ENCODE results near the gene NPFFR2. TPM values are rescaled to one million over a fixed set of nuclear protein-coding genes. Genes with fewer than 3 reads are reported as not detected.

The NPFFR2 gene
- total RNA-seq, 4 donors from 2014 or later: not detected

GRCh38 chr4:72011906-72012305 is 19.9 kb upstream of the NPFFR2 start:
- no peak overlapping the region for H3K27ac ChIP-seq
- no peak for TF ChIP-seq CTCF (IDR thresholded peaks at IDR 0.05)
- no peak for TF ChIP-seq POLR2AphosphoS5 (IDR thresholded peaks at IDR 0.05)
- TF ChIP-seq EP300 (IDR thresholded peaks at IDR 0.05): no peak
- no peak for TF ChIP-seq POLR2A (IDR thresholded peaks at IDR 0.05)
- no peaks in the 10 kb centered on the region for H3K27me3 ChIP-seq
- no peaks in the 10 kb centered on the region for H3K36me3 ChIP-seq
- H3K4me1 ChIP-seq: no peaks in the 10 kb centered on the region
- no peaks in the 10 kb centered on the region for H3K9me3 ChIP-seq
- no peak overlapping the region for H3K4me3 ChIP-seq
- DNase-seq (ENCODE audit: low spot score in 2 of 2): no peak

GRCh38 chr4:72016011-72016410 is 15.8 kb upstream of the NPFFR2 start:
- no peak overlapping the region for H3K27ac ChIP-seq
- DNase-seq (ENCODE audit: low spot score in 2 of 2): no peak
- WGBS: 42% methylated on average over 3 of the region's 3 CpGs
- H3K9me3 ChIP-seq: no peaks in the 10 kb centered on the region
- no peak overlapping the region for H3K4me3 ChIP-seq
- H3K4me1 ChIP-seq: no peaks in the 10 kb centered on the region
- TF ChIP-seq POLR2AphosphoS5 (IDR thresholded peaks at IDR 0.05): no peak
- no peaks in the 10 kb centered on the region for H3K36me3 ChIP-seq
- H3K27me3 ChIP-seq: no peaks in the 10 kb centered on the region

GRCh38 chr4:72019688-72020087 is 12.1 kb upstream of the NPFFR2 start:
- 69% methylated on average over 3 of the region's 3 CpGs for WGBS
- no peaks in the 10 kb centered on the region for H3K36me3 ChIP-seq
- H3K27me3 ChIP-seq: no peaks in the 10 kb centered on the region
- no peak for TF ChIP-seq POLR2AphosphoS5 (IDR thresholded peaks at IDR 0.05)
- TF ChIP-seq CTCF (IDR thresholded peaks at IDR 0.05): no peak
- no peak for TF ChIP-seq EP300 (IDR thresholded peaks at IDR 0.05)
- no peak for TF ChIP-seq POLR2A (IDR thresholded peaks at IDR 0.05)
- H3K27ac ChIP-seq: no peak overlapping the region
- no peaks in the 10 kb centered on the region for H3K4me1 ChIP-seq
- DNase-seq (ENCODE audit: low spot score in 2 of 2): no peak
- H3K4me3 ChIP-seq: no peak overlapping the region
- no peaks in the 10 kb centered on the region for H3K9me3 ChIP-seq

- Histone ChIP-seq H3K4me3 (no peak overlapping the region), H3K27ac (no peak overlapping the region), H3K27me3 (no peaks in the 10 kb centered on the region), H3K4me1 (no peaks in the 10 kb centered on the region), H3K9me3 (no peaks in the 10 kb centered on the region), H3K36me3 (no peaks in the 10 kb centered on the region)
- 83% methylated on average over 1 of the region's 1 CpG for WGBS
- TF ChIP-seq CTCF (IDR thresholded peaks at IDR 0.05): no peak
- no peak for TF ChIP-seq EP300 (IDR thresholded peaks at IDR 0.05)
- no peak for TF ChIP-seq POLR2A (IDR thresholded peaks at IDR 0.05)
- no peak for DNase-seq (ENCODE audit: low spot score in 2 of 2)
Measured at GRCh38 chr4:72022553-72022952, 9.2 kb upstream of the NPFFR2 start.

GRCh38 chr4:72055566-72055965 is 23.8 kb downstream of the NPFFR2 start:
- Histone ChIP-seq H3K36me3 (no peaks in the 10 kb centered on the region), H3K4me3 (no peak overlapping the region), H3K4me1 (no peaks in the 10 kb centered on the region), H3K27me3 (no peaks in the 10 kb centered on the region), H3K27ac (no peak overlapping the region), H3K9me3 (no peaks in the 10 kb centered on the region)
- TF ChIP-seq CTCF (IDR thresholded peaks at IDR 0.05): no peak
- TF ChIP-seq POLR2A (IDR thresholded peaks at IDR 0.05): no peak
- TF ChIP-seq EP300 (IDR thresholded peaks at IDR 0.05): no peak
- TF ChIP-seq POLR2AphosphoS5 (IDR thresholded peaks at IDR 0.05): no peak
- no peak for DNase-seq (ENCODE audit: low spot score in 2 of 2)

- DNase-seq (ENCODE audit: low spot score in 2 of 2): no peak
- Histone ChIP-seq H3K4me1 (no peaks in the 10 kb centered on the region), H3K27me3 (no peaks in the 10 kb centered on the region), H3K27ac (no peak overlapping the region), H3K4me3 (no peak overlapping the region), H3K36me3 (no peaks in the 10 kb centered on the region), H3K9me3 (peaks cover 3% of the 10 kb centered on the region)
- no peak for TF ChIP-seq EP300 (IDR thresholded peaks at IDR 0.05)
- TF ChIP-seq CTCF (IDR thresholded peaks at IDR 0.05): no peak
- TF ChIP-seq POLR2A (IDR thresholded peaks at IDR 0.05): no peak
- no peak for TF ChIP-seq POLR2AphosphoS5 (IDR thresholded peaks at IDR 0.05)
- 83% methylated on average over 2 of the region's 2 CpGs for WGBS
Measured at GRCh38 chr4:72063726-72064125, 31.9 kb downstream of the NPFFR2 start.

Measured in suprapubic skin (tissue), 4 donors.